Activated CD4-positive, CD25-positive, alpha-beta regulatory T cell treated with anti-CD3 and anti-CD28 coated beads, Interleukin-2, amount 50 U/mL, for 24 hours (primary cell): ENCODE results near the gene CDKL4.
A peak's percentile ranks its signal among the peaks of the same experiment; 100 is the strongest.
"Not testable (repeated sequence)": the region's sequence is repeated elsewhere in the genome, so short reads cannot be mapped to it uniquely, and the experiment has no call there.

Experiments used
- ATAC-seq, 2 donors: fragments of 150-1000 bp; cut with Tn5 transposase; one replicate each; pipeline ENCODE4 v1.10.0; 2021; ENCODE audit warnings: mild to moderate bottlenecking in 1 of 2, moderate library complexity in 1 of 2

Gene CDKL4

GRCh38 chr2:39140948-39141333 is 102.8 kb downstream of the CDKL4 start:
- not testable (repeated sequence) for ATAC-seq

- no peak for ATAC-seq
Measured at GRCh38 chr2:39140322-39140847, 103.4 kb downstream of the CDKL4 start.

GRCh38 chr2:39139511-39140237 is 104.1 kb downstream of the CDKL4 start:
- ATAC-seq = peak in 1 of 2 donors; percentile 12

- no peak for ATAC-seq
Measured at GRCh38 chr2:39138837-39139211, 104.9 kb downstream of the CDKL4 start.

GRCh38 chr2:39138187-39138836 is 105.5 kb downstream of the CDKL4 start:
- ATAC-seq = not testable (repeated sequence)

GRCh38 chr2:39136799-39137198 is 107.0 kb downstream of the CDKL4 start:
- peak; percentile 55 to 74 for ATAC-seq

GRCh38 chr2:39135690-39136259 is 108.0 kb downstream of the CDKL4 start:
- ATAC-seq = peak in 1 of 2 donors; percentile 16

GRCh38 chr2:39133215-39133851 is 110.4 kb downstream of the CDKL4 start:
- no peak for ATAC-seq

GRCh38 chr2:39128919-39129391 is 114.8 kb downstream of the CDKL4 start:
- ATAC-seq = peak; percentile 72 to 74

- ATAC-seq = peak; percentile 39 to 42
Measured at GRCh38 chr2:39127973-39128372, 115.8 kb downstream of the CDKL4 start.
